Liver (tissue), 9 donors: Measurements from ENCODE around the gene UBXN7. TPM values are rescaled to one million over a fixed set of nuclear protein-coding genes. Genes with fewer than 3 reads are reported as not detected.

Experiments
- DNase-seq: peaks from one replicate; pipeline ENCODE4 v3.0.0-alpha.2; 2017; ENCODE audit warnings: low spot score
- H3K27ac ChIP-seq, 2 donors: one replicate each; pipeline ENCODE4 v1.7.0; 2013; ENCODE audit warnings: inconsistent platforms in 2 of 2, low read length in 2 of 2, control low read depth in 1 of 2, low read depth in 1 of 2, mild to moderate bottlenecking in 1 of 2
- H3K27me3 ChIP-seq, 4 donors: one replicate each; pipeline versions ENCODE4 v1.6.1 to v1.7.0; 2013; ENCODE audit warnings: low read length in 3 of 4, inconsistent platforms in 1 of 4, mild to moderate bottlenecking in 1 of 4, moderate library complexity in 1 of 4; ENCODE audit not compliant: control insufficient read depth in 4 of 4, insufficient read depth in 4 of 4
- H3K36me3 ChIP-seq, 4 donors: one replicate each; pipeline versions ENCODE4 v1.6.1 to v1.7.0; 2013; ENCODE audit warnings: low read length in 3 of 4, mild to moderate bottlenecking in 3 of 4, low read depth in 1 of 4, moderate library complexity in 1 of 4; ENCODE audit not compliant: control insufficient read depth in 4 of 4, insufficient read depth in 3 of 4
- H3K4me1 ChIP-seq, 4 donors: one replicate each; pipeline versions ENCODE4 v1.6.1 to v1.7.0; 2013; ENCODE audit warnings: low read length in 3 of 4, mild to moderate bottlenecking in 3 of 4, moderate library complexity in 1 of 4; ENCODE audit not compliant: control insufficient read depth in 4 of 4, insufficient read depth in 4 of 4
- H3K4me3 ChIP-seq, 3 donors: one replicate each; pipeline versions ENCODE4 v1.6.1 to v1.7.0; 2013; ENCODE audit warnings: low read length in 3 of 3, control low read depth in 1 of 3, low read depth in 1 of 3, mild to moderate bottlenecking in 1 of 3
- H3K9ac ChIP-seq, 2 donors: one replicate each; pipeline ENCODE4 v1.7.0; 2013; ENCODE audit warnings: low read length in 2 of 2, mild to moderate bottlenecking in 2 of 2, moderate library complexity in 2 of 2, control low read depth in 1 of 2, low read depth in 1 of 2
- H3K9me3 ChIP-seq, 4 donors: one replicate each; pipeline versions ENCODE4 v1.6.1 to v1.7.0; 2013; ENCODE audit warnings: low read length in 3 of 4; ENCODE audit not compliant: control insufficient read depth in 4 of 4
- ATF3 ChIP-seq: IDR thresholded peaks from 2 replicates; pipeline ENCODE4 v1.6.1; 2016; ENCODE audit warnings: antibody characterized with exemption
- CTCF ChIP-seq: fragments of 150-350 bp; IDR thresholded peaks from 2 replicates; pipeline ENCODE4 v1.5.1; 2017; ENCODE audit warnings: improper control_type of control experiment, low read depth, low read length; ENCODE audit not compliant: missing input control
- EGR1 ChIP-seq, 2 donors: IDR thresholded peaks; 2 replicates each; pipeline ENCODE4 v1.6.1; 2016 to 2018; ENCODE audit warnings: antibody characterized with exemption in 2 of 2, low read depth in 2 of 2
- FOXA1 ChIP-seq: IDR thresholded peaks from 2 replicates; pipeline ENCODE4 v1.6.1; 2016; ENCODE audit warnings: antibody characterized with exemption
- FOXA2 ChIP-seq: IDR thresholded peaks from 2 replicates; pipeline ENCODE4 v1.6.1; 2016; ENCODE audit warnings: antibody characterized with exemption
- HNF4A ChIP-seq, 2 donors: conservative IDR thresholded peaks; 2 replicates each; pipeline ENCODE4 v1.6.1; 2016; ENCODE audit warnings: antibody characterized with exemption in 2 of 2, mild to moderate bottlenecking in 2 of 2
- HNF4G ChIP-seq: IDR thresholded peaks from 2 replicates; pipeline ENCODE4 v1.6.1; 2016; ENCODE audit warnings: antibody characterized with exemption
- JUND ChIP-seq, 2 donors: IDR thresholded peaks; 2 replicates each; pipeline ENCODE4 v1.6.1; 2016; ENCODE audit warnings: antibody characterized with exemption in 2 of 2
- MAX ChIP-seq: IDR thresholded peaks from 2 replicates; pipeline ENCODE4 v1.6.1; 2016; ENCODE audit warnings: antibody characterized with exemption
- NR2F2 ChIP-seq: IDR thresholded peaks from 2 replicates; pipeline ENCODE4 v1.6.1; 2016; ENCODE audit warnings: antibody characterized with exemption
- REST ChIP-seq: IDR thresholded peaks from 2 replicates; pipeline ENCODE4 v1.6.1; 2016; ENCODE audit warnings: antibody characterized with exemption, mild to moderate bottlenecking
- TAF1 ChIP-seq: conservative IDR thresholded peaks from 2 replicates; pipeline ENCODE4 v1.6.1; 2016; ENCODE audit warnings: antibody characterized with exemption, mild to moderate bottlenecking
- YY1 ChIP-seq: IDR thresholded peaks from 2 replicates; pipeline ENCODE4 v1.6.1; 2016; ENCODE audit warnings: antibody characterized with exemption, mild to moderate bottlenecking
- ZBTB33 ChIP-seq: IDR thresholded peaks from 2 replicates; pipeline ENCODE4 v1.6.1; 2016; ENCODE audit warnings: antibody characterized with exemption
- WGBS: extraction: QIAGEN DNeasy Blood & Tissue Kit; methylation state at CpG from one replicate; pipeline ENCODE4 v1.1.7; 2013; 5-methylcytosine and 5-hydroxymethylcytosine counted together
- polyA plus RNA-seq, 2 donors: library from polyadenylated mRNA; stranded (reverse) in 1 of 2; unstranded in 1 of 2; fragments of 200-250 nt in 1 of 2; fragments of >200 nt in 1 of 2; fragmentation: Nextera tagmentation in 1 of 2; extraction: Ambion mirVana in 1 of 2; gene quantifications; one replicate each; pipeline versions ENCODE4 v1.2.1 to v1.2.3, GENCODE V29; 2013 to 2015
- total RNA-seq, 2 donors: library from RNA; depleted of rRNA; stranded (reverse); fragments of >200 nt; gene quantifications; one replicate each; pipeline ENCODE4 v1.2.3, GENCODE V29; 2014
- donor health status: healthy.
- donor health status: healthy.
- donor health status: healthy.
- donor health status: healthy.
- donor health status: healthy.

The UBXN7 gene
- total and polyA plus RNA-seq, 4 donors = 2.9 to 15.5 (median 7.7) TPM

- whole genome bisulfite sequencing = 88% methylated on average over 6 of the region's 6 CpGs
- H3K4me1 ChIP-seq = no peaks in the 10 kb centered on the region
Observed at GRCh38 chr3:196339044-196339443, 93.2 kb downstream of the UBXN7 start.

GRCh38 chr3:196336319-196337145, 95.7 kb downstream of the UBXN7 start:
- H3K4me3 ChIP-seq = no peak overlapping the region
- H3K27ac ChIP-seq = no peak overlapping the region
- DNase-seq = no peak
- no peak for TF ChIP-seq TAF1
- TF ChIP-seq FOXA2 = no peak
- no peak for TF ChIP-seq FOXA1
- TF ChIP-seq ATF3 = no peak
- TF ChIP-seq EGR1 (IDR thresholded peaks at IDR 0.05; ENCODE audit: low read depth in 2 of 2) = no peak
- TF ChIP-seq JUND (IDR thresholded peaks at IDR 0.05) = no peak
- no peak for TF ChIP-seq MAX
- TF ChIP-seq HNF4A (conservative IDR thresholded peaks at IDR 0.05) = no peak
- no peak for TF ChIP-seq CTCF
- no peak for TF ChIP-seq REST
- no peak for TF ChIP-seq HNF4G
- no peak for TF ChIP-seq ZBTB33
- no peak for TF ChIP-seq NR2F2
- TF ChIP-seq YY1 = no peak
- WGBS = 85% methylated on average over 17 of the region's 17 CpGs
- no peaks in the 10 kb centered on the region for H3K4me1 ChIP-seq
- no peak overlapping the region for H3K9ac ChIP-seq
- no peaks in the 10 kb centered on the region for H3K36me3 ChIP-seq
- H3K9me3 ChIP-seq = no peaks in the 10 kb centered on the region
- H3K27me3 ChIP-seq = no peaks in the 10 kb centered on the region

More at GRCh38 chr3:196339044-196339443, 93.2 kb downstream of the UBXN7 start:
- H3K9ac ChIP-seq = no peak overlapping the region
- DNase-seq = no peak
- H3K4me3 ChIP-seq = no peak overlapping the region
- no peaks in the 10 kb centered on the region for H3K9me3 ChIP-seq
- no peak overlapping the region for H3K27ac ChIP-seq
- no peaks in the 10 kb centered on the region for H3K36me3 ChIP-seq
- no peak for TF ChIP-seq FOXA2
- H3K27me3 ChIP-seq = no peaks in the 10 kb centered on the region
